Lower leg skin (tissue), 4 donors: ENCODE measurements around the gene UMAD1. TPM values are rescaled to one million over a fixed set of nuclear protein-coding genes. Genes with fewer than 3 reads are reported as not detected.

Experiments
- DNase-seq, 2 donors: peaks; one replicate each; pipeline ENCODE4 v3.0.0-alpha.2; 2019; ENCODE audit warnings: low spot score in 2 of 2
- H3K4me3 ChIP-seq: fragments of 200-600 bp; sonication (generic); 2 replicates; pipeline ENCODE4 v1.5.1; 2017; ENCODE audit warnings: mild to moderate bottlenecking, low read depth; ENCODE audit not compliant: poor library complexity, severe bottlenecking
- CTCF ChIP-seq, 3 donors: fragments of 450-650 bp; IDR thresholded peaks; one replicate each; pipeline ENCODE4 v1.5.1; 2016; ENCODE audit warnings: antibody characterized with exemption in 3 of 3, mild to moderate bottlenecking in 3 of 3, moderate library complexity in 2 of 3
- POLR2A ChIP-seq, 2 donors: fragments of 450-650 bp; IDR thresholded peaks; one replicate each; pipeline ENCODE4 v1.6.1; 2016 to 2017; ENCODE audit warnings: antibody characterized with exemption in 2 of 2, mild to moderate bottlenecking in 1 of 2, moderate library complexity in 1 of 2
- WGBS, 2 donors: methylation state at CpG; one replicate each; pipeline ENCODE4 v1.1.5; 2018; 5-methylcytosine and 5-hydroxymethylcytosine counted together
- intact Hi-C: fragments of 100-400 bp; cut with DNase I; formaldehyde crosslinking; loops from one replicate; pipeline ENCODE4 v1.15.0; 2023; ENCODE audit warnings: low total_unique reads
- total RNA-seq, 4 donors: library from RNA; depleted of rRNA; stranded (reverse); fragments of >200 nt; gene quantifications; one replicate each; pipeline ENCODE4 v1.1.0, GENCODE V29; 2016

UMAD1 gene
- total RNA-seq, 4 donors from 2014 or later, result 12.3 to 26.1 (median 13.2) TPM

DNA sequence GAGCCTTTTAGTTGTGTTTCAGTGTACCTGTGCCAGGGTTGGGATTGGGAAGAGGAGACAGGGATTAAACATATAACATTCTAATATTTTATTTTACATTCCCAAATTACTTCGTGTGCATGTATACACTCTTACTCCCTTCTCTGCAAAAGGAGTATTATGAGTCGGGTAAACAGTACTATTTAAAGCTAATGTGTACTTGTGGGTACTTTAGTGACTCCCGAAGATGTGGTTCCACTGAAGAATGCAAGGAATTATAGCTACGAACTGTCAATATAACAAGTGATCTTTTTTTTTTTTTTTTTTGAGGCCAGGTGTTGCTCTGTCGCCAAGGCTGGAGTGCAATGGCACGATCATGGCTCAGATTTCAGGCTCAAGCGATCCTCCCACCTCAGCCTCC, 200.5 kb downstream of the UMAD1 start:
- intact Hi-C loops, result no loop called here
- 96 to 98% methylated on average over 7 of the region's 7 CpGs for WGBS, 2 donors
- no peak for DNase-seq

GRCh38 chr7:7843240-7843639, 202.7 kb downstream of the UMAD1 start:
- H3K4me3 ChIP-seq, result no peak overlapping the region
- intact Hi-C loops, result no loop called here
- TF ChIP-seq CTCF (IDR thresholded peaks at IDR 0.05), result no peak
- 93 to 94% methylated on average over 5 of the region's 5 CpGs for WGBS, 2 donors
- DNase-seq, result no peak

More for the DNA sequence above, 200.5 kb downstream of the UMAD1 start:
- H3K4me3 ChIP-seq, result no peak overlapping the region
- TF ChIP-seq CTCF (IDR thresholded peaks at IDR 0.05) (no peak), POLR2A (IDR thresholded peaks at IDR 0.05) (no peak)

DNA sequence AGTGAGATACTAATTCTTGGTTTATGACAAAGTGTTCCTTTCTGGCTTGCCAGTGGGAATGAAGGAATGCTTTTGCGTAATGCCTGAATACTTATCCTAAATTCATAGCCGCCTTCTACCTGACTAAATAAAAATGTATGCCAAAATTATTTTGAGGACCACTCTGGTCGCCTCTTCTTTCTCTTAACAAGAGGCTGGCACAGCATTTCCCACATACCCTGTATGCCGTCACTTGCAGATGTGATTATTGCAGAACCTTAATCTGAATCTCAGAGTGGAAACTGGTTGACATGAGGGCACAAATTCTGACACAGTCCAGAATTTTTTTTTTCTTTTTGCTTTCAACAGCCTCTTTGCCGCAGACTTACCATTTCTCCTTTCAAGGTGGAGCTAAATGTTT, 203.4 kb downstream of the UMAD1 start:
- DNase-seq, result no peak
- 76 to 86% methylated on average over 5 of the region's 5 CpGs for WGBS, 2 donors
- intact Hi-C loops, result no loop called here
- TF ChIP-seq CTCF (IDR thresholded peaks at IDR 0.05) (no peak), POLR2A (IDR thresholded peaks at IDR 0.05) (no peak)
- H3K4me3 ChIP-seq, result no peak overlapping the region

- no peak for DNase-seq
- intact Hi-C loops, result no loop called here
- H3K4me3 ChIP-seq, result no peak overlapping the region
- 72 to 79% methylated on average over 2 of the region's 2 CpGs for WGBS, 2 donors
- no peak for TF ChIP-seq POLR2A (IDR thresholded peaks at IDR 0.05)
- TF ChIP-seq CTCF (IDR thresholded peaks at IDR 0.05), result no peak
Observed at GRCh38 chr7:7848246-7848645, 207.7 kb downstream of the UMAD1 start.

DNA sequence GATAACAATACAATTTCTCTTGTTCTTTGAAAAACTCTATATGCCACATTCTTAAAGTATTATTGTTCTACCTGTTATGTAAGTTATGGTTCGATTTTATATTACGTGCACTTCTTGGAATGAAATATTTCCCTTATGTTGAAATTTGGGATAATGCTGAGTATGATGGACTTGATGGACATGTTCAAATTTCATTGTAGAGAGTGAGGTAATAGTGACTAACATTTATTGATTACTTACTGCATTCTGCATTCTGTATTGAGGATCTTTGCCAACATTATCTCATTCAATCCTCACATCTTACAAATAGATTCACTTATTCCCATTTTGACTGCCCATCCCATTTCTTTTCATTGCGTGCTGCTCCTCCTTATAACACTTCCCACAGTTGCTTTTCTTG, 208.3 kb downstream of the UMAD1 start:
- intact Hi-C loops, result no loop called here
- no peak overlapping the region for H3K4me3 ChIP-seq
- WGBS, 2 donors, result 98 to 100% methylated on average over 3 of the region's 3 CpGs
- DNase-seq, result no peak
- no peak for TF ChIP-seq POLR2A (IDR thresholded peaks at IDR 0.05)
- TF ChIP-seq CTCF (IDR thresholded peaks at IDR 0.05), result no peak

DNA sequence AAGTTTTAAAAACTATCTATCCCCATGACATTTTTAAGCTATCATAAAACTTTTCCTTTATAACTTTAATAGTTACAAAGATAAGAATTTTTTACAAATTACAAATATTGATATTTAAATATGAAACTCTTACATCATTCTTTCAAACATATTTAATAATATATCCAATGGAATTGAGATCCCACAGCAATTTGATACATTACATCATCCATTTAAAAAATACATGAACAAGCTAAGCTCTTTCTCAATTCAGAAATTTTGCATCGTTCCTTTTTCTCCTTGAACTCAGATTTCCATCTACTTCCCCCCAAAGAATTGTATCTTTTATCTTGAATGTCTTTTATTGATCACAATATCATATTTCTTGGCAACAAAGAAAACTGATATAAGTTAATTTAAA, 209.6 kb downstream of the UMAD1 start:
- WGBS, 2 donors, result 89 to 90% methylated on average over 1 of the region's 1 CpG
- DNase-seq, result no peak
- no peak overlapping the region for H3K4me3 ChIP-seq
- intact Hi-C loops, result no loop called here
- TF ChIP-seq CTCF (IDR thresholded peaks at IDR 0.05) (no peak), POLR2A (IDR thresholded peaks at IDR 0.05) (no peak)
